Activated naive CD8-positive, alpha-beta T cell (primary cell): ENCODE measurements around the gene ACP6.
"Not testable (repeated sequence)": the region's sequence is repeated elsewhere in the genome, so short reads cannot be mapped to it uniquely, and the experiment has no call there.

Experiments
- H3K27ac Mint-ChIP-seq: one replicate; pipeline ENCODE4 v1.8.0; 2021; ENCODE audit warnings: mixed read lengths
- H3K27me3 Mint-ChIP-seq: one replicate; pipeline ENCODE4 v1.8.0; 2021; ENCODE audit warnings: mixed read lengths
- H3K36me3 Mint-ChIP-seq: one replicate; pipeline ENCODE4 v1.8.0; 2021; ENCODE audit warnings: mixed read lengths
- H3K4me1 Mint-ChIP-seq: one replicate; pipeline ENCODE4 v1.8.0; 2021; ENCODE audit warnings: low read depth, mixed read lengths
- H3K4me3 Mint-ChIP-seq: one replicate; pipeline ENCODE4 v1.8.0; 2021; ENCODE audit warnings: mild to moderate bottlenecking, mixed read lengths
- H3K9me3 Mint-ChIP-seq: one replicate; pipeline ENCODE4 v1.8.0; 2021; ENCODE audit warnings: low read depth, mixed read lengths

Gene ACP6

DNA sequence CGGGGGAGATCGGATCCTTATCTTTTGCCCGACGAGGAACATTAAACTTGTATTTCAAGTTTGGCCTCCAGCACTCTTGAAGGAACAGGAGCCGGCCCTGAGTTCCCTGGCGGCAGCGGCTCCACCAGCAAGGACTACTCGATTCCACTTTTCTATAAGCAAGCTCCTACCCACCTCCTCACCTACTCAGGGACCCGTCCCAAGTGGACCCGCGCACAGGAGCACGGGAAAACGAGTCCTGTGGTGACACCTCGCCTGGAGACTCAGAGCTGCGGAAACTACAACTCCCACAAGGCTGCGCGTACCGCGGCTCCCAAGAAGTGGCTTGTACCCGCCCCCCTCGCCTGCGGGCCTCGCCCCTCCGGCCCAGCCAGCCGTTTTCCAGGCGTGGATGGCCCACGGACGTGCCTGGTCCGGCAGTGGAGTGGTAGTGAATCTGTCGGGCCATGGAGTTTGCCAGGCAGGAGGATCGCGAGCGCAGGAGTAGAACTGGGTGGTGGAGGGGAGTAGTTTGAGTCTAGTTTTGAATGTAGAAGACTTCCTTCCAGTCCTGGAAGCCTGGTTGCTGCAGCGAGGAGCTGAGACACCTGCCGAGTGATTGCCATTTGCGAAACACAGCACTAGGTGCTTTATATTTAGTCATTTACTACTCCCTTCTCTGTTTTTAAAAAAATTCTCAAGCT lies at the start of gene ACP6:
ACP6 (minus strand) TSS at position 206 of the 683 bp plus-strand sequence. CDS start 476 bp downstream, outside the sequence.
- H3K27ac Mint-ChIP-seq: peak within 1 kb of the TSS; percentile 83
- no peaks in the 10 kb centered on the region for H3K36me3 Mint-ChIP-seq
- H3K27me3 Mint-ChIP-seq: no peaks in the 10 kb centered on the region
- H3K4me3 Mint-ChIP-seq: peak within 1 kb of the TSS; percentile 94
- peaks cover 28% of the 10 kb centered on the region for H3K4me1 Mint-ChIP-seq
- no peaks in the 10 kb centered on the region for H3K9me3 Mint-ChIP-seq

DNA sequence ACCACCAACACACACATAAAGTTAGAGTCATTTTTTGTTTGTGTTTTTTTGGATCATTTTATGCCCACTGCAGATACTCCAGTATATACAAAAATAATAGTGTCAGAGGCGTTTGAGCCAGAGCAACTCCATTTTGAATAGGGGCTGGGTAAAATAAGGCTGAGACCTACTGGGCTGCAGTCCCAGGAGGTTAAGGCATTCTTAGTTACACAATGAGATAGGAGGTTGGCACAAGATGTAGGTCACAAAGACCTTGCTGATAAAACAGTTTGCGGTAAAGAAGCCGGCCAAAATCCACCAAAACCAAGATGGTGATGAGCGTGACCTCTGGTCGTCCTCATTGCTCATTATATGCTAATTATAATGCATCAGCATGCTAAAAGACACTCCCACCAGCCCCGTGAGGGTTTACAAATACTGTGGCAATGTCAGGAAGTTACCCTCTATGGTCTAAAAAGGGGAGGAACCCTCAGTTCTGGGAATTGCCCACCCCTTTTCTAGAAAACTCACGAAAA lies 49.4 kb upstream of the ACP6 start:
- H3K36me3 Mint-ChIP-seq: peaks cover 3% of the 10 kb centered on the region
- H3K4me3 Mint-ChIP-seq: no peak overlapping the region
- no peak overlapping the region for H3K27ac Mint-ChIP-seq
- H3K27me3 Mint-ChIP-seq: peaks cover 25% of the 10 kb centered on the region
- H3K4me1 Mint-ChIP-seq: no peaks in the 10 kb centered on the region
- no peaks in the 10 kb centered on the region for H3K9me3 Mint-ChIP-seq

DNA sequence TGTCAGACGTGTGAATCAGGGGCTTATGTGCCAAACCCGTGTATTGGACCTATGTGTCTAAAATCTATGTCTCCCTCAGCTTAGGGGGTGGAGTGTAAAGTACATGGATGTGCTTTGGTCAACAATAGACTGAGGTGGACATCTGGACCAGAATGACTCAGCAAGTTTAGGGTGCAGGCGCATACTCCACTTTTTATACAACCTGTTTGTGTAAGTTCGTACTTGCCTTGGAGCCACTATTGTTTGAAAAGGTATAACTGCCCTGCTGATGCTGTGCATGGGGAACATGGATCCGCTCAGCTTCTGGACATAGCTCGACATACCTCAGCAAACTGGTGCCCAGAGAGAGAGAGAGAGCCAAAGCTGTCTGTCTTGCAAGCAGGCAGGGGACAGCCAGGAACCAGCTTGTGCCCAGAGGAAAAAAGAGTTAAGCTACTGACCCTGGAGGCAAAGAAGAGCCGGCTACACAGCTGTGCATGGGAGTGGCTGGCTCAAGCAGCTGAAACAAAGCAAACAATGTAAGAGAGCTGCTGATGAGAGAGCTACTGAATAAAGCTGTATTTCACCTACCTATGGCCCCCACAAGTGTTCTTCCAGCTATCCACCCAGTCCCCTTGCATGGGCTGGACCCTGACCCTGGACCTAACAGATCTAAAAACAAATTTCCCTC lies 48.8 kb upstream of the ACP6 start:
- H3K27ac Mint-ChIP-seq: no peak overlapping the region
- peaks cover 3% of the 10 kb centered on the region for H3K36me3 Mint-ChIP-seq
- H3K4me3 Mint-ChIP-seq: no peak overlapping the region
- H3K9me3 Mint-ChIP-seq: no peaks in the 10 kb centered on the region
- H3K4me1 Mint-ChIP-seq: no peaks in the 10 kb centered on the region
- peaks cover 31% of the 10 kb centered on the region for H3K27me3 Mint-ChIP-seq

DNA sequence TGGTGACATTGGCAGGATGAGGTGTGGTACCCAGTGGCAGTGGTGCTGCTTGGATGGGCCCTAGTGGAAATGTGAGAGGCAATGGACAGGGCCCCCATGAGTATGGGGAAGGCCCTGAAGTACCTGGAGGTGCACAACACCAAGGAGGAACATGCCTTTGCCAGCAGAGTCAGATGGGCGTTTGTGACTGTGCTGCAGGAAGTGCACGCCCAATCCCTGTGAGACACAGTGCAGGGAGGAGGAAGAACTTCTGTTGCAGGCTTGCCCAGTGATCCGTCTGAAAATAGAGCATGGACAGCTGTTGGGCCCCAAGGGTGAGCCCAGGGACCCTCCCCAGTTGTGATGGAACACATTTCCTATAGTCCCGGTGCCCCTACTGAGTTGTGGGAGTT lies 47.4 kb upstream of the ACP6 start:
- H3K27me3 Mint-ChIP-seq: peaks cover 31% of the 10 kb centered on the region
- H3K9me3 Mint-ChIP-seq: no peaks in the 10 kb centered on the region
- peaks cover 3% of the 10 kb centered on the region for H3K36me3 Mint-ChIP-seq
- H3K4me1 Mint-ChIP-seq: no peaks in the 10 kb centered on the region
- H3K4me3 Mint-ChIP-seq: no peak overlapping the region
- no peak overlapping the region for H3K27ac Mint-ChIP-seq

DNA sequence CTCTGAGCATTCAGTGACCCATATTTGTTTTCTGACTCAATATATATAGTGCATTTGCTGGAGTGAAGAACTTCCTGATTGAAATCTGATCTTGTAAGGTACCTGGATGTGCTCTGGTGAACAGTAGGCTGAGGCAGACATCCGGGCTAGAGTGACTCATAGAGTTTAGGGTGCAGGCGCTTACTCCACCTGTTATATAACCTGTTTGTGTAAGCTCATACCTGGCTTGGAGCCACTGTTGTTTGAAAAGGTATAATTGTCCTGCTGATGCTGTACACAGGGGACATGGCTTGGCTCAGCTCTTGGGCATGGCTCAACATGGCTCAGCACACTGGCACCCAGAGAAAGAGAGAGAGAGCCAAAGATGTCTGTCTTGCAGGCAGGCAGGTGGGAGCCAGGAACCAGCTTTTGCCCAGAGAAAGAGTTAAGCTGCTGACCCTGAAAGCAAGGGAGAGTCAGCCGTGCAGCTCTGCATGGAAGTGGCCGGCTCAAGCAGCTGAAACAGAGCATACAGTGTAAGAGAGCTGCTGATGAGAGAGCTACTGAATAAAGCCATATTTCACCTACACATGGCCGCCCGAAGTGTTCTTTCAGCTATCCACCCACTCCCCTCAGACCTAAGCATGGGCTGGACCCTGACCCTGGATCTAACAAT lies 46.9 kb upstream of the ACP6 start:
- Mint-ChIP-seq H3K27ac (no peak overlapping the region), H3K4me3 (no peak overlapping the region), H3K4me1 (no peaks in the 10 kb centered on the region), H3K36me3 (peaks cover 3% of the 10 kb centered on the region), H3K27me3 (peaks cover 32% of the 10 kb centered on the region), H3K9me3 (no peaks in the 10 kb centered on the region)

DNA sequence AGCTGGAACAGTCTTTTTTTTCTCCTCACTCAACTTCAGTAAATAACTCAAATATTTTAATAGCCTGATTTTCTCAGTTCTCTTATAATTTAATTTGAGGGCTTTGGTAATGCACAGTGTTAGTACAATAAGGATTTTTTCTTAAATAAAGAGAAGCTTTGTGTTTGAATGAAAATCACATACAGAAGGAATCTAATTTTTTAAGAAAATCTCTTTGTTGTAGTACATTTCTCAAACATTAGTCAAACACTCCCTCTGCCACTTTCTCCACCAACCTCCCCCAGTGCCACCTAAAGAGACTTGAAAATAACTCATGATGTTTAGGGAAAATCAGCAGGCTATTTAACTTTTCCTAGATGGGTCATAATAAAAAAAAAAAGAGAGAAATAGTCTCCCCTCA lies 42.3 kb upstream of the ACP6 start:
- Mint-ChIP-seq H3K4me1 (no peaks in the 10 kb centered on the region), H3K27ac (no peak overlapping the region), H3K9me3 (no peaks in the 10 kb centered on the region), H3K4me3 (no peak overlapping the region), H3K36me3 (no peaks in the 10 kb centered on the region), H3K27me3 (peaks cover 22% of the 10 kb centered on the region)

DNA sequence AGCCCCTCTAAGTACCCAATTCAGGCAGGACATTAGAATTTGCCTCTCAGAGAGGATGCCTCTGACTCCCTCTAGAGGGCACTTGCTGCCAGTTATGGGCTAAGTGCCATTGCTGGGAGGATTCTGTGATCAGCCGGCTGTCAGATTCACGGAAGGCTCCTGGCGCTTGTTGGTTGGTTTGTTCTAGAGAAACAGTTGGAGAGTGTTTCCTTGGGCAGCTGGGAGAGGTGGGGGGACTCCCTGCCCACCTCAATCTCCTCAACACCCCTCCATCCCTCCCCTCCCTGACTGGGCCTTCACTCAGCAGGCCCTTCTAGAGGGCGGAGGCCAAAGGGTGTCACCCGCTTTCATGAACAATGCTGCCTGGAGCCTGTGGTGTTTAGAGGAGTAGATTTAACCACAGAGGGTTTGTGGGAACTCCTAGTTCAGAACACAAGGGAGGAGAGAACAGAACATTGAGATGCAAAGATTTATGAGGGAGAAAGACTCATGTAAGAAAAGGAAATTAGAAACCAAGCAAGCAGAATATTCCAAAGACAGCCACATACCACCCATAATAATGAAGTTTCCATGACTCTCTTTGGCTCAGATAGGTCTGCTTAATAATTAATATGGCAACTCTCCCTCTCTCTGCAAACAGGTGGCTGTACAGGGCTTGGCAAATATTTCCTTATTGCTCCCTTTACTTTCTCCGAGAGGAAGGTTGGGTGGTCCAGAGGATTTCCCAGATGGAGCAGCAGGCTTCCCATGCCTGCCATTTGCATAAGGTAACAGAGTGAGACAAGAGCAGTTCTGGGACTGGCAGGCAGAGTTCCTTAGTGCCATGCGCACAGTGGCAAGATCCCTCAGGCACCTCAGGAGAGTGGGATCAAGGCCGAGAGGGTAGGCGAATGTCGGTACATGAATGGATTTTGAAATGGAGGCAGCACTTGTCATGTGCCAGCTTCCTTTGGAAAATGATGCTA lies 30.0 kb upstream of the ACP6 start:
- peaks cover 8% of the 10 kb centered on the region for H3K27me3 Mint-ChIP-seq
- H3K27ac Mint-ChIP-seq: peak overlapping the region; percentile 30
- H3K9me3 Mint-ChIP-seq: no peaks in the 10 kb centered on the region
- H3K36me3 Mint-ChIP-seq: no peaks in the 10 kb centered on the region
- H3K4me3 Mint-ChIP-seq: peak overlapping the region; percentile 39
- H3K4me1 Mint-ChIP-seq: peaks cover 5% of the 10 kb centered on the region

DNA sequence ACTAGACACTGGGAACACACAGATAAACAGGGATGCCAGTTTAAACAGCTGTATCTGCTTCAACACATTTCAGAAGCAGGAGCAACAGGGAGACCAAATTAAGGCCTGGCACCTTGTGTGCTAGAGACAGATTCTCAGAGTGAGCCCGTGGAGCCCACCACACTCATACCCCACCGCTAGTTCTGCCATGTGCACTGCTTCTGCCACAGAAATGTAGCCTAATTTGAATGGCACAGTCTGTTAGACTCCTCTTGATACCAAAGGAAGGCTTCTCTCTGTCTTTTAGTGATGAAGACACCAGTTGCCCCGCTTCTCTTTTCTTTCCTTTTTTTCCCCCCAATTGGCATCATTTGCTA lies 29.3 kb upstream of the ACP6 start:
- peaks cover 8% of the 10 kb centered on the region for H3K27me3 Mint-ChIP-seq
- H3K36me3 Mint-ChIP-seq: no peaks in the 10 kb centered on the region
- H3K4me1 Mint-ChIP-seq: peaks cover 5% of the 10 kb centered on the region
- no peaks in the 10 kb centered on the region for H3K9me3 Mint-ChIP-seq
- no peak overlapping the region for H3K27ac Mint-ChIP-seq
- H3K4me3 Mint-ChIP-seq: no peak overlapping the region

DNA sequence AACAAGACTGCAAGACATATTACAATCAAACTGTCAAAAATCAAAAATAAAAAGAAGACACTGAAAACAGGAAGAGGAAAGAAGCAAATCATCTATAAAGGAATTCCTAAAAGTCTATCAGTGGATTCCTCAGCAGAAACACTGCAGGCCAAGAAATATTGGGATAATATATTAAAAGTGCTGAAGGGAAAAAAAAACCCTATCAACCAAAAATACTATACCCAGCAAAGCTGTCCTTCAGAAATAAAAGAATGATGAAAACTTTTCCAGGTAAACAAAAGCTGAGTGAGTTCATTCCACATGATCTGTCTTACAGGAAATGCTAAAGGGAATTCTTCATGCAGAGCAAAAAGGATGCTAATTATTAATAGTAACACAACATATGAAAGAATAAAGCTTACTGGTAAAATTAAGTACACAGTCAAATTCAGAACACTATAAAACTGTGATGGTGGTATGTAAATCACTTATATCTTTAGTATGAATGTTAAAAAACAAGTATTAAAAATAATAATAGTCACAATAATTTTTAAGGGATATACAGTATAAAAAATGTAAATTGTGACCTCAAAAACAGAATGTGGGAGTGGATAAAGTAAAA lies 12.9 kb upstream of the ACP6 start:
- H3K4me3 Mint-ChIP-seq: no peak overlapping the region
- H3K4me1 Mint-ChIP-seq: no peaks in the 10 kb centered on the region
- H3K36me3 Mint-ChIP-seq: peaks cover 6% of the 10 kb centered on the region
- peaks cover 27% of the 10 kb centered on the region for H3K9me3 Mint-ChIP-seq
- peaks cover 2% of the 10 kb centered on the region for H3K27me3 Mint-ChIP-seq
- no peak overlapping the region for H3K27ac Mint-ChIP-seq

DNA sequence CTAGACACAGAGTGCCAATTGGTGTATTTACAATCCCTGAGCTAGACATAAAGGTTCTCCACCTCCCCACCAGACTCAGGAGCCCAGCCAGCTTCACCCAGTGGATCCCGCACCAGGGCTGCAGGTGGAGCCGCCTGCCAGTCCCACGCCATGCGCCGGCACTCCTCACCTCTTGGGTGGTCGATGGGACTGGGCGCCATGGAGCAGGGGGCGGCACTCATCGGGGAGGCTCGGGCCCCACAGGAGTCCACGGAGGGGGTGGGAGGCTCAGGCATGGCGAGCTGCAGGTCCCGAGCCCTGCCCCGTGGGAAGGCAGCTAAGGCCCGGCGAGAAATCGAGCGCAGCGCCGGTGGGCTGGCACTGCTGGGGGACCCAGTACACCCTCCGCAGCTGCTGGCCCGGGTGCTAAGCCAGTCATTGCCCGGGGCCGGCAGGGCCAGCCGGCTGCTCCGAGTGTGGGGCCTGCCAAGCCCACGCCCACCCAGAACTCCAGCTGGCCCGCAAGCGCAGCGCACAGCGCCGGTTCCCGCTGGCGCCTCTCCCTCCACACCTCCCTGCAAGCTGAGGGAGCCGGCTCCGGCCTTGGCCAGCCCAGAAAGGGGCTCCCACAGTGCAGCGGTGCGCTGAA lies 10.4 kb upstream of the ACP6 start:
- H3K9me3 Mint-ChIP-seq: peaks cover 26% of the 10 kb centered on the region
- H3K4me3 Mint-ChIP-seq, H3K27ac Mint-ChIP-seq, H3K36me3 Mint-ChIP-seq, H3K27me3 Mint-ChIP-seq, H3K4me1 Mint-ChIP-seq: not testable (repeated sequence)

DNA sequence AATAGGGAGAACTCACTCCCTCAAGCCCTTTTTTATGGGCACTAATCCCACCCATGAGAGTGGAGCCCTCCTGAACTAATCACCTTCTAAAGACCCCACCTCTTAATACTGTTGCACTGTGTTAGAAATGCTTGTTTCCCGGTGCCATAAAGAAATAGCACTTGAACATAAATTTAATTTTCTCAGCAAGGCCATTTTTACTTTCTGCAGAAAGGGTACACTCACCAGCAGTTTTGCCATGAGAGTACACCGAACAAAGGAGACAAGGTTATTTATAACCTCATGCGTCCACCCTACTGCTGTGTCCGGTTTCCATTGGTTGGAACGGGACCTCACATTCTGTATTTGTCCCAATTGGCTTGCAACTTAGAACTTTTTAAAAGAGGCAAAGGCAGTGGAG lies 7.4 kb upstream of the ACP6 start:
- not testable (repeated sequence) for H3K27me3 Mint-ChIP-seq, H3K36me3 Mint-ChIP-seq, H3K9me3 Mint-ChIP-seq

DNA sequence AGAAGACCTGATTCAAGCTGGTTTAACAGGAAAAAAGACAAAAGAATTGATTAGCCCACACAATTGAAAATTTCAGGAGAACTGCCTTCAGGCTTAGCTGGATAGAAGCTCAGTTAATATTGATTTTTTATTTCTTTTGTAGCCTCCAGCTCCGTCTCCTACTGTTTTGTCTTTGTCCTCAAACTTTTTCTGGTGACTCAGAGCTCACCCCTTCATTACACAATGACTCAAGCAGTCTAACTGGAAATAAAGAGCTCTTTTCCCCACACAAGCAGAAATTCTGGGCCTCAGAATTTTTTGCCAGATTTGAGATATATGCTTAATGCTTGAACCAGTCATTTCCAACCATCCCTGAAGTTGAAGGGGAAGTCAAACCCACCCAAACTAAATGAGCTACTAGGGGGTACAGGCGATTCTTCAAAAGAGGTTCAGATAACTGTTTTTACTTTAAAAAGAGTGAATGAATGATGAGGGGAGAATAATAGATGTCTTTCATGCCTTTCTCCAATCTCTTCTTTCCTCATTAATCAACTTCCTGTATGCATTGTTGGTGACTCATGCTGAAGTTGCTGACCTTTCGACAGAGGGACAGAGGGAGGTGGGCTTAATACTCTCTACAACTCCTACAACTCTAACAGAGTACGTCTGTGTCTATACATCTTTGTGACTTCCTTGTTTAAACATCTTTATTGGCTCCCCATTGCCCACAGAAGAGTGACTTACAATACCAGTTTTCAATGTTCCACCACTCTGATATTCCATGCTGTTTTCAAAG lies 6.2 kb upstream of the ACP6 start:
- Mint-ChIP-seq H3K9me3 (peaks cover 4% of the 10 kb centered on the region), H3K27ac (no peak overlapping the region), H3K27me3 (no peaks in the 10 kb centered on the region), H3K4me3 (no peak overlapping the region), H3K4me1 (no peaks in the 10 kb centered on the region), H3K36me3 (no peaks in the 10 kb centered on the region)

More for the DNA sequence above, 7.4 kb upstream of the ACP6 start:
- H3K4me3 Mint-ChIP-seq, H3K27ac Mint-ChIP-seq, H3K4me1 Mint-ChIP-seq: not testable (repeated sequence)

DNA sequence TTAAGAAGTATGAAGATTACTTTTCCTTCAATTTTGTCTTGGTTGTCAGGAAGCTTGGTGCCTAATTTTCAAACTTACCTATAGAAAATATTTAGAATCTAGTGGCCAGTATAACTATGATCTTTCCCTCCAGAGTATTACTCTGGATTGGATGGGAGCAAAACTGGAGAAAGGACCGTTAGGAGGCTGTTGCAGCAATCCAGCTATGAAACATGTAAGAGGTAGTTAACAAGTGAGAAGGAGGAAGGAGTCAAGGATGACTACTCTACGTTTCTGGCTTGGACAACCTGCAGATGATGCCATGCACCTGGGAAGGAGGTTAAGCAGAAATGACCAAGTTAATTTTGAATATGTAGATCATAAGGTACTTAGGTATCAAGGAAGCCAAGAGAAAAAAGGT lies 3.5 kb upstream of the ACP6 start:
- no peak overlapping the region for H3K27ac Mint-ChIP-seq
- no peaks in the 10 kb centered on the region for H3K36me3 Mint-ChIP-seq
- H3K4me1 Mint-ChIP-seq: peaks cover 13% of the 10 kb centered on the region
- H3K9me3 Mint-ChIP-seq: peaks cover 4% of the 10 kb centered on the region
- no peaks in the 10 kb centered on the region for H3K27me3 Mint-ChIP-seq
- no peak overlapping the region for H3K4me3 Mint-ChIP-seq
